H9 (cell line): Measurements from ENCODE around the gene C1QL4. TPM values are rescaled to one million over a fixed set of nuclear protein-coding genes. Genes with fewer than 3 reads are reported as not detected.

Source experiments
- DNase-seq: peaks from one replicate; pipeline ENCODE4 v3.0.0-alpha.2; 2017
- H2AFZ ChIP-seq: one replicate; pipeline ENCODE4 v1.6.1; 2013; ENCODE audit warnings: mild to moderate bottlenecking, low read length, control low read depth, moderate library complexity
- H2AK5ac ChIP-seq: 2 replicates; pipeline ENCODE4 v1.6.1; 2013; ENCODE audit warnings: low read length, control low read depth, mixed read lengths; ENCODE audit not compliant: insufficient read length
- H2BK120ac ChIP-seq: one replicate; pipeline ENCODE4 v1.6.1; 2013; ENCODE audit warnings: low read depth, mild to moderate bottlenecking, low read length, control low read depth, inconsistent platforms; ENCODE audit not compliant: poor library complexity, severe bottlenecking
- H2BK12ac ChIP-seq: 2 replicates; pipeline ENCODE4 v1.6.1; 2013; ENCODE audit warnings: low read length, control low read depth, mixed read lengths, low read depth; ENCODE audit not compliant: insufficient read length
- H2BK15ac ChIP-seq: 2 replicates; pipeline ENCODE4 v1.6.1; 2013; ENCODE audit warnings: low read depth, low read length, control low read depth
- H2BK20ac ChIP-seq: one replicate; pipeline ENCODE4 v1.6.1; 2013; ENCODE audit warnings: low read depth, mild to moderate bottlenecking, low read length, control low read depth, inconsistent platforms; ENCODE audit not compliant: poor library complexity, severe bottlenecking
- H2BK5ac ChIP-seq: 2 replicates; pipeline ENCODE4 v1.6.1; 2013; ENCODE audit warnings: low read length, control low read depth, mixed read lengths; ENCODE audit not compliant: insufficient read length
- H3K14ac ChIP-seq: 2 replicates; pipeline ENCODE4 v1.6.1; 2013; ENCODE audit warnings: low read length, control low read depth; ENCODE audit not compliant: insufficient read depth
- H3K18ac ChIP-seq: 2 replicates; pipeline ENCODE4 v1.6.1; 2013; ENCODE audit warnings: low read depth, mild to moderate bottlenecking, mixed read lengths, low read length, control low read depth; ENCODE audit not compliant: insufficient read length
- H3K23ac ChIP-seq: 2 replicates; pipeline ENCODE4 v1.6.1; 2013; ENCODE audit warnings: low read length, control low read depth, mixed read lengths, low read depth; ENCODE audit not compliant: insufficient read length
- H3K23me2 ChIP-seq: 2 replicates; pipeline ENCODE4 v1.6.1; 2013; ENCODE audit warnings: low read depth, mild to moderate bottlenecking, mixed read lengths, low read length, control low read depth; ENCODE audit not compliant: insufficient read length, poor library complexity, severe bottlenecking
- H3K27ac ChIP-seq: 2 replicates; pipeline ENCODE4 v1.5.1; 2013; ENCODE audit warnings: low read length, control low read depth, mixed read lengths, low read depth; ENCODE audit not compliant: insufficient read length
- H3K27me3 ChIP-seq: 2 replicates; pipeline ENCODE4 v1.6.1; 2013; ENCODE audit warnings: low read length, control low read depth, inconsistent platforms; ENCODE audit not compliant: insufficient read depth
- H3K4ac ChIP-seq: 2 replicates; pipeline ENCODE4 v1.6.1; 2013; ENCODE audit warnings: low read depth, mild to moderate bottlenecking, control low read depth, inconsistent platforms, low read length, moderate library complexity
- H3K4me1 ChIP-seq: 2 replicates; pipeline ENCODE4 v1.6.1; 2013; ENCODE audit warnings: low read length, control low read depth, inconsistent platforms; ENCODE audit not compliant: insufficient read depth
- H3K4me2 ChIP-seq: 2 replicates; pipeline ENCODE4 v1.6.1; 2013; ENCODE audit warnings: low read length, control low read depth, mixed read lengths; ENCODE audit not compliant: insufficient read length, insufficient read depth
- H3K56ac ChIP-seq: 2 replicates; pipeline ENCODE4 v1.6.1; 2013; ENCODE audit warnings: low read depth, mild to moderate bottlenecking, mixed read lengths, low read length, control low read depth; ENCODE audit not compliant: insufficient read length
- H3K79me1 ChIP-seq: 2 replicates; pipeline ENCODE4 v1.6.1; 2013; ENCODE audit warnings: low read depth, mild to moderate bottlenecking, moderate library complexity, low read length, control low read depth, inconsistent platforms; ENCODE audit not compliant: insufficient read depth, poor library complexity, severe bottlenecking
- H3K79me2 ChIP-seq: 2 replicates; pipeline ENCODE4 v1.6.1; 2013; ENCODE audit warnings: low read length, control low read depth, inconsistent platforms; ENCODE audit not compliant: insufficient read depth
- H3K9ac ChIP-seq: 2 replicates; pipeline ENCODE4 v1.6.1; 2013; ENCODE audit warnings: low read length, control low read depth, mixed read lengths; ENCODE audit not compliant: insufficient read length; ENCODE audit errors: extremely low read depth
- H3K9me3 ChIP-seq: one replicate; pipeline ENCODE4 v1.6.1; 2013; ENCODE audit warnings: low read depth, low read length, inconsistent platforms; ENCODE audit not compliant: control insufficient read depth
- H3T11ph ChIP-seq: one replicate; pipeline ENCODE4 v1.6.1; 2013; ENCODE audit warnings: mild to moderate bottlenecking, low read length, control low read depth, inconsistent platforms
- H4K20me1 ChIP-seq: one replicate; pipeline ENCODE4 v1.6.1; 2013; ENCODE audit not compliant: control insufficient read depth, insufficient read length, insufficient read depth
- H4K5ac ChIP-seq: 2 replicates; pipeline ENCODE4 v1.6.1; 2013; ENCODE audit warnings: low read depth, mild to moderate bottlenecking, mixed read lengths, low read length, control low read depth; ENCODE audit not compliant: insufficient read length
- H4K8ac ChIP-seq: replicated peaks from 2 replicates; pipeline ENCODE4 v1.6.1; 2013; ENCODE audit warnings: low read length, control low read depth, mixed read lengths, low read depth; ENCODE audit not compliant: insufficient read length
- H4K91ac ChIP-seq: 2 replicates; pipeline ENCODE4 v1.6.1; 2013; ENCODE audit warnings: low read depth, mild to moderate bottlenecking, moderate library complexity, mixed read lengths, low read length, control low read depth; ENCODE audit not compliant: insufficient read length
- H3K27ac Mint-ChIP-seq, 3 experiments: 2 replicates in 2 of 3; 3 replicates in 1 of 3; pipeline ENCODE4 v1.8.0; 2020 to 2021; ENCODE audit warnings: mixed read lengths in 3 of 3, mild to moderate bottlenecking in 1 of 3, moderate library complexity in 1 of 3
- H3K27me3 Mint-ChIP-seq: 2 replicates; pipeline ENCODE4 v1.8.0; 2021; ENCODE audit warnings: low read depth, mild to moderate bottlenecking, moderate library complexity, mixed read lengths
- H3K36me3 Mint-ChIP-seq, 3 experiments: 2 replicates in 2 of 3; 3 replicates in 1 of 3; pipeline ENCODE4 v1.8.0; 2020 to 2021; ENCODE audit warnings: low read depth in 3 of 3, mixed read lengths in 3 of 3; ENCODE audit not compliant: insufficient read depth in 1 of 3
- H3K4me1 Mint-ChIP-seq, 2 experiments: 2 replicates each; pipeline ENCODE4 v1.8.0; 2020; ENCODE audit warnings: mixed read lengths in 2 of 2
- H3K4me3 Mint-ChIP-seq, 2 experiments: 2 replicates in 1 of 2; 3 replicates in 1 of 2; pipeline ENCODE4 v1.8.0; 2020 to 2021; ENCODE audit warnings: mild to moderate bottlenecking in 2 of 2, mixed read lengths in 2 of 2, moderate library complexity in 1 of 2
- H3K9me3 Mint-ChIP-seq, 2 experiments: 2 replicates in 1 of 2; 3 replicates in 1 of 2; pipeline ENCODE4 v1.8.0; 2020; ENCODE audit warnings: mild to moderate bottlenecking in 2 of 2, mixed read lengths in 2 of 2, moderate library complexity in 1 of 2
- WGBS: extraction: QIAGEN DNeasy Blood & Tissue Kit; methylation state at CpG from one replicate; pipeline ENCODE4 v1.1.7; 2013; ENCODE audit warnings: missing lambda C conversion rate, low lambda C conversion rate, mixed read lengths; ENCODE audit not compliant: insufficient read length; ENCODE audit errors: extremely low coverage; 5-methylcytosine and 5-hydroxymethylcytosine counted together
- total RNA-seq: library from RNA; stranded (reverse); gene quantifications from 2 replicates; pipeline ENCODE4 v1.2.1, GENCODE V29; 2021
- TF ChIP-seq, protein P1 (sequence below): fragments of 200-600 bp; sonication (generic); conservative IDR thresholded peaks from 3 replicates; pipeline ENCODE4 v1.8.0; 2021; ENCODE audit warnings: antibody characterized with exemption, mild to moderate bottlenecking

The C1QL4 gene
- total RNA-seq, 1 experiment from 2014 or later = 1.9 TPM

DNA sequence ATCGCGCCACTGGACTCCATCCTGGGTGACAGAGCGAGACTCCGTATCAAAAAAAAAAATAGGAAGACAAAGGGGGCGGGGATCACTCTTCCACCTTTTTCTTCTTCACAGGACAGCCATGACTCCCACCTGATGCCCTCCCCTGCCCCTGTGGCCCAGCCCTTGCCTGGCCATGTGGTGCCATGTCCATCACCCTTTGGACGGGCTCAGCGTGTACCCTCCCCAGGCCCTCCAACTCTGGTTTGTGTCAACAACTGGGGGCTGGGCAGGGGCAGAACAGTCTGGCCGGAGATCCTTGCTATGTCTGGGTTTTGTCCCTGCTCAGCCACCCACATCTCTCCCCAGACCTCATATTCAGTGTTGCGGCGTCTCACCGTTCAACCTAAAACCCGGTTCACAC, 8.2 kb downstream of the C1QL4 start:
- Histone ChIP-seq H3K27ac (no peak overlapping the region), H3K9me3 (no peaks in the 10 kb centered on the region), H4K91ac (no peak overlapping the region), H3K23me2 (peaks cover 2% of the 10 kb centered on the region), H4K8ac (no peak overlapping the region), H3K14ac (no peak overlapping the region), H3K79me2 (no peaks in the 10 kb centered on the region; the same call in 1 of the 2 replicates), H3K23ac (no peak overlapping the region), H3K4ac (no peak overlapping the region), H2AFZ (no peak overlapping the region), H2BK15ac (no peak overlapping the region), H4K20me1 (no peaks in the 10 kb centered on the region), H3K79me1 (peaks cover under 1% of the 10 kb centered on the region), H2BK20ac (no peak overlapping the region), H3K18ac (no peak overlapping the region), H2BK12ac (no peak overlapping the region), H4K5ac (no peak overlapping the region), H3K4me1 (no peaks in the 10 kb centered on the region), H2BK120ac (no peak overlapping the region), H3K9ac (no peak overlapping the region), H2BK5ac (no peak overlapping the region), H2AK5ac (no peak overlapping the region), H3K4me2 (no peak overlapping the region), H3T11ph (no peak overlapping the region), H3K56ac (no peak overlapping the region), H3K27me3 (no peaks in the 10 kb centered on the region)
- Mint-ChIP-seq H3K27me3 (peaks cover 16% of the 10 kb centered on the region), H3K27ac (no peak overlapping the region; a peak in 1 of 7 replicates), H3K4me1 (peaks cover 0 to 9% of the 10 kb centered on the region in 2 experiments; a peak in 1 of 4 replicates), H3K9me3 (no peaks in the 10 kb centered on the region), H3K4me3 (no peak overlapping the region), H3K36me3 (peaks cover 19 to 60% (median 57%) of the 10 kb centered on the region in 3 experiments; a peak in 6 of 7 replicates)
- no peak for DNase-seq
- TF ChIP-seq, protein P1, sequence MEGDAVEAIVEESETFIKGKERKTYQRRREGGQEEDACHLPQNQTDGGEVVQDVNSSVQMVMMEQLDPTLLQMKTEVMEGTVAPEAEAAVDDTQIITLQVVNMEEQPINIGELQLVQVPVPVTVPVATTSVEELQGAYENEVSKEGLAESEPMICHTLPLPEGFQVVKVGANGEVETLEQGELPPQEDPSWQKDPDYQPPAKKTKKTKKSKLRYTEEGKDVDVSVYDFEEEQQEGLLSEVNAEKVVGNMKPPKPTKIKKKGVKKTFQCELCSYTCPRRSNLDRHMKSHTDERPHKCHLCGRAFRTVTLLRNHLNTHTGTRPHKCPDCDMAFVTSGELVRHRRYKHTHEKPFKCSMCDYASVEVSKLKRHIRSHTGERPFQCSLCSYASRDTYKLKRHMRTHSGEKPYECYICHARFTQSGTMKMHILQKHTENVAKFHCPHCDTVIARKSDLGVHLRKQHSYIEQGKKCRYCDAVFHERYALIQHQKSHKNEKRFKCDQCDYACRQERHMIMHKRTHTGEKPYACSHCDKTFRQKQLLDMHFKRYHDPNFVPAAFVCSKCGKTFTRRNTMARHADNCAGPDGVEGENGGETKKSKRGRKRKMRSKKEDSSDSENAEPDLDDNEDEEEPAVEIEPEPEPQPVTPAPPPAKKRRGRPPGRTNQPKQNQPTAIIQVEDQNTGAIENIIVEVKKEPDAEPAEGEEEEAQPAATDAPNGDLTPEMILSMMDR = no peak
- WGBS = no CpG with 5 or more reads among the region's 12 CpGs
